ENCODE measurements around the gene AHI1.

The AHI1 gene

DNA sequence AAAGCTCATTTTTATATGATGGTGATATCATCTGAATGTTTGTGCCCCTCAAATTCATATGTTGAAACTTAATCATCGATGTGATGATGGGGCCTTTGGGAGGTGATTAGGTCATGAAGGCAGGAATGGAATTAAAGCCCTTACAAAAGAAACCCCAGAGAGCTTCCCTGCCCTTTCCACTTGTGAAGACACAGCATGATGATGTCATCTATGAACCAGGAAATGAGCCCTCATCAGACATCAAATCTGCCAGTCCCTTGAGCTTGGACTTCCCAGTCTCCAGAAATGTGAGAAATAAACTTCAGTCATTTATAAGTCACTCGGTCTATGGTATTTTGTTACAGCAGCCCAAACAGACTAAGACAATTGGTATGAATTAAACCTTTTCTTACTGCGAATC, 163.4 kb downstream of the AHI1 start:
- Histone ChIP-seq H3K4me3 (IDR thresholded peaks at IDR 0.05; ENCODE audit: insufficient read depth, low read depth, low read length) (no peak overlapping the region), H3K36me3 (ENCODE audit: insufficient read depth) (no peaks in the 10 kb centered on the region), H2AFZ (ENCODE audit: low read depth) (no peak overlapping the region), H3K27me3 (ENCODE audit: insufficient read depth, low read depth) (no peaks in the 10 kb centered on the region), H3K79me2 (ENCODE audit: insufficient read depth, low read depth) (no peaks in the 10 kb centered on the region), H3K27ac (no peak overlapping the region), H3K4me1 (ENCODE audit: low read depth, poor library complexity, severe bottlenecking) (peaks cover 27% of the 10 kb centered on the region), H4K20me1 (ENCODE audit: insufficient read depth) (no peaks in the 10 kb centered on the region), H3K9ac (no peak overlapping the region), H3K4me2 (no peak overlapping the region)
- TF ChIP-seq CTCF (conservative IDR thresholded peaks at IDR 0.05; ENCODE audit: low read depth, low read length) = no peak

GRCh38 chr6:135331002-135331401, 166.5 kb downstream of the AHI1 start:
- no peak overlapping the region for H3K9ac ChIP-seq
- TF ChIP-seq CTCF (conservative IDR thresholded peaks at IDR 0.05; ENCODE audit: low read depth, low read length) = no peak

DNA sequence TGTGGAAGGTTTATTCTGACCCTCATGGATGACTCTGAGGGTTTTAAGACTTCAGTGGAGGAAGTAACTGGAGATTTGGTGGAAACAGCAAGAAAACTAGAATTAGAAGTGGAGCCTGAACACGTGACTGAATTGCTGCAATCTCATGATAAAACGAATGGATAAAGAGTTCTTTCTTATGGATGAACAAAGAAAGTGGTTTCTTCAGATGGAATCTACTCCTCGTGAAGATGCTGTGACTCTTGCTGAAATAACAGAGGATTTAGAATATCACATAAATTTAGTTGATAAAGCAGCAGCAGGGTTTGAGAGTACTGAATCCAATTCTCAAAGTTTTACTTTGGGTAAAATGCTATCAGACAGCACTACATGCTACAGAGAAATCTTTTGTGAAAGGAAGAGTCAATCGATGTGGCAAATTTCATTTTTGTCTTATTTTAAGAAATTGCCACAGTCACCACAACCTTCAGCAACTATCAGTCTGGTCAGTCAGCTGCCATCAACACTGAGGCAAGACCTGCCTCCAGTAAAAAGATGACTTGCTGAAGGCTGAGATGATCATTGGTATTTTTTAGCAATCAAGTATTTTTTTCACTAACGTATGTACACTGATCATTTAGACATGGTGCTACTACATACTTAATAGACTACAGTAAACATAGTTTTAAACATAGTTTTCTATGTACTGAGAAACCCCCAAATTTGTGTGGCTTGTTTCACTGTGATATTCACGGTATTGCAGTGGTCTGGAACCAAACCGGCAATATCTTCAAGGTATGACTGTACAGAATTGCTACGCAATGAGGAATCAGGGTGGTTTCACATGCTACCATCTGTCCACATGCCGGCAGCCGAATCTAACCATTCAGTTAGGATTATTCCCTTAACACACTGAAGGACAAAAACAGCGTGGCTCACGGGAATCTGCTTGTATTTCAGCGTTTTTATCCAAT, 167.4 kb downstream of the AHI1 start:
- no peak overlapping the region for H3K4me3 ChIP-seq (IDR thresholded peaks at IDR 0.05; ENCODE audit: insufficient read depth, low read depth, low read length)
- H2AFZ ChIP-seq (ENCODE audit: low read depth) = no peak overlapping the region
- H3K9ac ChIP-seq = no peak overlapping the region
- H3K27ac ChIP-seq = no peak overlapping the region
- no peaks in the 10 kb centered on the region for H3K36me3 ChIP-seq (ENCODE audit: insufficient read depth)
- H4K20me1 ChIP-seq (ENCODE audit: insufficient read depth) = no peaks in the 10 kb centered on the region
- no peaks in the 10 kb centered on the region for H3K27me3 ChIP-seq (ENCODE audit: insufficient read depth, low read depth)
- no peak overlapping the region for H3K4me2 ChIP-seq
- no peak for TF ChIP-seq CTCF (conservative IDR thresholded peaks at IDR 0.05; ENCODE audit: low read depth, low read length)
- no peaks in the 10 kb centered on the region for H3K79me2 ChIP-seq (ENCODE audit: insufficient read depth, low read depth)
- peaks cover 27% of the 10 kb centered on the region for H3K4me1 ChIP-seq (ENCODE audit: low read depth, poor library complexity, severe bottlenecking)

More at GRCh38 chr6:135331002-135331401, 166.5 kb downstream of the AHI1 start:
- no peaks in the 10 kb centered on the region for H3K79me2 ChIP-seq (ENCODE audit: insufficient read depth, low read depth)
- no peaks in the 10 kb centered on the region for H3K36me3 ChIP-seq (ENCODE audit: insufficient read depth)
- no peak overlapping the region for H2AFZ ChIP-seq (ENCODE audit: low read depth)
- H3K4me2 ChIP-seq = peak overlapping the region; percentile 13; the same call in 1 of the 2 replicates
- H3K4me1 ChIP-seq (ENCODE audit: low read depth, poor library complexity, severe bottlenecking) = peaks cover 27% of the 10 kb centered on the region
- H3K27ac ChIP-seq = peak overlapping the region; percentile 25; the same call in 1 of the 2 replicates
- no peaks in the 10 kb centered on the region for H4K20me1 ChIP-seq (ENCODE audit: insufficient read depth)
- H3K4me3 ChIP-seq (IDR thresholded peaks at IDR 0.05; ENCODE audit: insufficient read depth, low read depth, low read length) = no peak overlapping the region
- H3K27me3 ChIP-seq (ENCODE audit: insufficient read depth, low read depth) = no peaks in the 10 kb centered on the region

DNA sequence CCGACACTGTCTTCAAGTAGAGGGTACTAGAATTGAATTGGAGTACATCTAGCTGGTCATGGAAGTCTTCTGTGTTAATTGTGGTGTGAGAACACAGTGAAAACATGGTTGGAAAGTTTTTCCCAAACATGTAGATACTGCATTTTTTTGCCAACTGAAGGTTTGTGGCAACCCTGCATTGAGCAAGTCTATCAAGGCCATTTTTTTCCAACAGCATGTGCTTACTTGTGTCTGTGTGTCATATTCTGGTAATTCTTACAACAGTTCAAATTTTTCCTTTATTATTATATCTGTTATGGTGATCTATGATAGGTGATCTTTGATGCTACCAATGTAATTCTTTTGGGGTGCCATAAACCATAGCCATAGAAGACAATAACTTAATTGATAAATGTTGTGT, 169.4 kb downstream of the AHI1 start:
- Histone ChIP-seq H3K4me3 (IDR thresholded peaks at IDR 0.05; ENCODE audit: insufficient read depth, low read depth, low read length) (no peak overlapping the region), H3K9ac (no peak overlapping the region), H2AFZ (ENCODE audit: low read depth) (no peak overlapping the region), H3K79me2 (ENCODE audit: insufficient read depth, low read depth) (no peaks in the 10 kb centered on the region), H4K20me1 (ENCODE audit: insufficient read depth) (no peaks in the 10 kb centered on the region), H3K36me3 (ENCODE audit: insufficient read depth) (no peaks in the 10 kb centered on the region), H3K27ac (no peak overlapping the region), H3K4me1 (ENCODE audit: low read depth, poor library complexity, severe bottlenecking) (peaks cover 32% of the 10 kb centered on the region), H3K27me3 (ENCODE audit: insufficient read depth, low read depth) (no peaks in the 10 kb centered on the region), H3K4me2 (no peak overlapping the region)
- TF ChIP-seq CTCF (conservative IDR thresholded peaks at IDR 0.05; ENCODE audit: low read depth, low read length) = no peak

All from KMS-11 (cell line).